Right atrium auricular region (tissue), 2 donors: ENCODE measurements around the gene ERICH6B. TPM values are rescaled to one million over a fixed set of nuclear protein-coding genes. Genes with fewer than 3 reads are reported as not detected.

Experiments
- DNase-seq: peaks from one replicate; pipeline ENCODE4 v3.0.0-alpha.2; 2019; ENCODE audit warnings: low spot score
- H3K27ac ChIP-seq, 2 donors: fragments of 200-600 bp; sonication (generic); 1 replicate in 1 of 2; 2 replicates in 1 of 2; pipeline ENCODE4 v1.5.1; 2016 to 2019
- H3K27me3 ChIP-seq, 2 donors: fragments of 200-600 bp; sonication (generic); one replicate each; pipeline versions ENCODE4 v1.5.1 to v1.6.0; 2017 to 2019
- H3K36me3 ChIP-seq: fragments of 200-600 bp; sonication (generic); one replicate; pipeline ENCODE4 v1.5.1; 2016
- H3K4me1 ChIP-seq, 2 donors: fragments of 200-600 bp; sonication (generic); one replicate each; pipeline versions ENCODE4 v1.5.1 to v1.6.0; 2017 to 2019
- H3K4me3 ChIP-seq, 2 donors: fragments of 200-600 bp; sonication (generic); 1 replicate in 1 of 2; 2 replicates in 1 of 2; pipeline ENCODE4 v1.5.1; 2017 to 2019; ENCODE audit warnings: mild to moderate bottlenecking in 1 of 2, moderate library complexity in 1 of 2
- H3K9me3 ChIP-seq, 2 donors: fragments of 200-600 bp; sonication (generic); one replicate each; pipeline ENCODE4 v1.5.1; 2019
- CTCF ChIP-seq, 2 donors: fragments of 200-600 bp; sonication (generic); IDR thresholded peaks; one replicate each; pipeline ENCODE4 v1.5.1; 2019; ENCODE audit warnings: antibody characterized with exemption in 2 of 2
- total RNA-seq, 2 donors: library from RNA; depleted of rRNA; stranded (reverse); fragments of >200 nt; gene quantifications; one replicate each; pipeline ENCODE4 v1.1.0, GENCODE V29; 2016

Gene ERICH6B
- total RNA-seq, 2 donors from 2014 or later, result not detected

- Histone ChIP-seq H3K4me1 (no peaks in the 10 kb centered on the region), H3K36me3 (no peaks in the 10 kb centered on the region), H3K4me3 (no peak overlapping the region), H3K27me3 (no peaks in the 10 kb centered on the region), H3K9me3 (no peaks in the 10 kb centered on the region), H3K27ac (no peak overlapping the region)
- no peak for DNase-seq
- no peak for TF ChIP-seq CTCF (IDR thresholded peaks at IDR 0.05)
Measured at GRCh38 chr13:45587897-45588296, 27.6 kb downstream of the ERICH6B start.

GRCh38 chr13:45584816-45585215 lies 30.7 kb downstream of the ERICH6B start:
- Histone ChIP-seq H3K27ac (no peak overlapping the region), H3K4me3 (no peak overlapping the region), H3K9me3 (no peaks in the 10 kb centered on the region), H3K4me1 (no peaks in the 10 kb centered on the region), H3K36me3 (no peaks in the 10 kb centered on the region), H3K27me3 (no peaks in the 10 kb centered on the region)
- TF ChIP-seq CTCF (IDR thresholded peaks at IDR 0.05), result no peak
- no peak for DNase-seq

- no peaks in the 10 kb centered on the region for H3K27me3 ChIP-seq
- H3K4me1 ChIP-seq, result no peaks in the 10 kb centered on the region
- H3K4me3 ChIP-seq, result no peak overlapping the region
- TF ChIP-seq CTCF (IDR thresholded peaks at IDR 0.05), result no peak
- H3K36me3 ChIP-seq, result no peaks in the 10 kb centered on the region
- no peak overlapping the region for H3K27ac ChIP-seq
- DNase-seq, result no peak
- H3K9me3 ChIP-seq, result no peaks in the 10 kb centered on the region
Measured at GRCh38 chr13:45582408-45583076, 33.0 kb downstream of the ERICH6B start.

GRCh38 chr13:45576466-45576865 lies 39.1 kb downstream of the ERICH6B start:
- H3K4me1 ChIP-seq, result no peaks in the 10 kb centered on the region
- H3K36me3 ChIP-seq, result no peaks in the 10 kb centered on the region
- no peak for DNase-seq
- no peak overlapping the region for H3K4me3 ChIP-seq
- TF ChIP-seq CTCF (IDR thresholded peaks at IDR 0.05), result no peak
- no peak overlapping the region for H3K27ac ChIP-seq
- H3K9me3 ChIP-seq, result no peaks in the 10 kb centered on the region
- no peaks in the 10 kb centered on the region for H3K27me3 ChIP-seq

- TF ChIP-seq CTCF (IDR thresholded peaks at IDR 0.05), result no peak
- H3K4me1 ChIP-seq, result no peaks in the 10 kb centered on the region
- no peak overlapping the region for H3K27ac ChIP-seq
- no peak for DNase-seq
- H3K4me3 ChIP-seq, result no peak overlapping the region
- no peaks in the 10 kb centered on the region for H3K36me3 ChIP-seq
- H3K9me3 ChIP-seq, result no peaks in the 10 kb centered on the region
- no peaks in the 10 kb centered on the region for H3K27me3 ChIP-seq
Measured at GRCh38 chr13:45575830-45576180, 39.7 kb downstream of the ERICH6B start.
